ENCODE measurements around the gene IRGC.

GRCh38 chr19:43673637-43674036 lies 42.2 kb upstream of the IRGC start:
- TF ChIP-seq CBFA2T3 (IDR thresholded peaks at IDR 0.05) (peak; percentile 51), EZH2 (IDR thresholded peaks at IDR 0.05; ENCODE audit: borderline replicate concordance, low read depth, low read length) (no peak), FOXJ3 (CRISPR knock-in tag; IDR thresholded peaks at IDR 0.05) (no peak)

Measured in K562 (cell line).